SJSA1 (cell line): Measurements from ENCODE around the gene ENTPD8. TPM values are rescaled to one million over a fixed set of nuclear protein-coding genes. Genes with fewer than 3 reads are reported as not detected.
A peak's percentile ranks its signal among the peaks of the same experiment; 100 is the strongest.

Source experiments
- DNase-seq, 2 experiments: peaks; one replicate each; pipeline ENCODE4 v3.0.0-alpha.2; 2015 to 2020; ENCODE audit warnings: low spot score in 2 of 2, low read depth in 1 of 2
- H3K27ac ChIP-seq: fragments of 250-450 bp; sonication (Bioruptor Pico); 2 replicates; pipeline ENCODE4 v1.5.1; 2020; ENCODE audit warnings: mild to moderate bottlenecking, moderate library complexity
- H3K27me3 ChIP-seq: fragments of 250-450 bp; sonication (Bioruptor Pico); replicated peaks from 2 replicates; pipeline ENCODE4 v1.5.1; 2020; ENCODE audit warnings: mild to moderate bottlenecking, moderate library complexity
- H3K36me3 ChIP-seq: fragments of 250-450 bp; sonication (Bioruptor Pico); 2 replicates; pipeline ENCODE4 v1.5.1; 2020; ENCODE audit warnings: mild to moderate bottlenecking
- H3K4me1 ChIP-seq: fragments of 250-450 bp; sonication (Bioruptor Pico); replicated peaks from 2 replicates; pipeline ENCODE4 v1.6.1; 2021; ENCODE audit warnings: mild to moderate bottlenecking
- H3K4me3 ChIP-seq: fragments of 250-450 bp; sonication (Bioruptor Pico); 2 replicates; pipeline ENCODE4 v1.5.1; 2020; ENCODE audit warnings: mild to moderate bottlenecking
- H3K9me3 ChIP-seq: fragments of 250-450 bp; sonication (Bioruptor Pico); replicated peaks from 2 replicates; pipeline ENCODE4 v1.5.1; 2020; ENCODE audit warnings: mild to moderate bottlenecking
- total RNA-seq: library from RNA; depleted of rRNA; stranded (reverse); fragments of >200 nt; shearing (Covaris generic); gene quantifications from 2 replicates; pipeline ENCODE4 v1.2.3, GENCODE V29; 2014

The ENTPD8 gene
- total RNA-seq, 1 experiment from 2014 or later, result not detected

GRCh38 chr9:137458194-137459151, 17.3 kb upstream of the ENTPD8 start:
- no peak for DNase-seq
- Histone ChIP-seq H3K4me1 (peaks cover 45% of the 10 kb centered on the region), H3K27ac (peak overlapping the region; percentile 47), H3K9me3 (peaks cover 6% of the 10 kb centered on the region; the same call in 1 of the 2 replicates), H3K36me3 (peaks cover 40% of the 10 kb centered on the region), H3K4me3 (peak overlapping the region; percentile 84), H3K27me3 (no peaks in the 10 kb centered on the region)

GRCh38 chr9:137457406-137458193, 16.4 kb upstream of the ENTPD8 start:
- Histone ChIP-seq H3K27me3 (no peaks in the 10 kb centered on the region), H3K4me3 (peak overlapping the region; percentile 84; the same call in 1 of the 2 replicates), H3K36me3 (peaks cover 48% of the 10 kb centered on the region), H3K4me1 (peaks cover 45% of the 10 kb centered on the region), H3K9me3 (peaks cover 6% of the 10 kb centered on the region; the same call in 1 of the 2 replicates), H3K27ac (no peak overlapping the region)
- DNase-seq, result no peak

- peaks cover 45% of the 10 kb centered on the region for H3K4me1 ChIP-seq
- H3K36me3 ChIP-seq, result peaks cover 51% of the 10 kb centered on the region
- no peaks in the 10 kb centered on the region for H3K27me3 ChIP-seq
- peaks cover 6% of the 10 kb centered on the region; the same call in 1 of the 2 replicates for H3K9me3 ChIP-seq
- no peak overlapping the region for H3K4me3 ChIP-seq
- DNase-seq, result no peak
- H3K27ac ChIP-seq, result peak overlapping the region; percentile 35
These were observed 15.8 kb upstream of the ENTPD8 start for GRCh38 chr9:137456864-137457405.

- peaks cover 45% of the 10 kb centered on the region for H3K4me1 ChIP-seq
- no peak overlapping the region for H3K4me3 ChIP-seq
- H3K27me3 ChIP-seq, result no peaks in the 10 kb centered on the region
- peak overlapping the region; percentile 35 for H3K27ac ChIP-seq
- H3K36me3 ChIP-seq, result peaks cover 51% of the 10 kb centered on the region
- DNase-seq, result peak in 1 of 2 experiments; percentile 39
- H3K9me3 ChIP-seq, result peaks cover 6% of the 10 kb centered on the region; the same call in 1 of the 2 replicates
These were observed 15.1 kb upstream of the ENTPD8 start for GRCh38 chr9:137456061-137456863.

- no peaks in the 10 kb centered on the region for H3K27me3 ChIP-seq
- H3K27ac ChIP-seq, result no peak overlapping the region
- no peak for DNase-seq
- peaks cover 51% of the 10 kb centered on the region for H3K36me3 ChIP-seq
- H3K9me3 ChIP-seq, result peaks cover 6% of the 10 kb centered on the region; the same call in 1 of the 2 replicates
- H3K4me1 ChIP-seq, result peaks cover 45% of the 10 kb centered on the region
- no peak overlapping the region for H3K4me3 ChIP-seq
These were observed 14.3 kb upstream of the ENTPD8 start for GRCh38 chr9:137455359-137455991.

- H3K27me3 ChIP-seq, result no peaks in the 10 kb centered on the region
- peaks cover 6% of the 10 kb centered on the region; the same call in 1 of the 2 replicates for H3K9me3 ChIP-seq
- H3K4me3 ChIP-seq, result no peak overlapping the region
- H3K27ac ChIP-seq, result no peak overlapping the region
- no peak for DNase-seq
- H3K36me3 ChIP-seq, result peaks cover 53% of the 10 kb centered on the region
- peaks cover 44% of the 10 kb centered on the region for H3K4me1 ChIP-seq
These were observed 13.6 kb upstream of the ENTPD8 start for GRCh38 chr9:137454597-137455358.

GRCh38 chr9:137454145-137454596, 13.0 kb upstream of the ENTPD8 start:
- no peaks in the 10 kb centered on the region for H3K27me3 ChIP-seq
- no peak for DNase-seq
- peaks cover 6% of the 10 kb centered on the region; the same call in 1 of the 2 replicates for H3K9me3 ChIP-seq
- H3K27ac ChIP-seq, result no peak overlapping the region
- peaks cover 59% of the 10 kb centered on the region for H3K36me3 ChIP-seq
- H3K4me3 ChIP-seq, result no peak overlapping the region
- peaks cover 38% of the 10 kb centered on the region for H3K4me1 ChIP-seq

GRCh38 chr9:137453643-137454081, 12.5 kb upstream of the ENTPD8 start:
- H3K9me3 ChIP-seq, result 0 out of 2 replicates have a peak, but pooled peaks cover under 1% of the 10 kb centered on the region
- H3K4me1 ChIP-seq, result peaks cover 33% of the 10 kb centered on the region
- no peak for DNase-seq
- H3K27me3 ChIP-seq, result no peaks in the 10 kb centered on the region
- H3K27ac ChIP-seq, result no peak overlapping the region
- H3K36me3 ChIP-seq, result peaks cover 58% of the 10 kb centered on the region
- no peak overlapping the region for H3K4me3 ChIP-seq

GRCh38 chr9:137452761-137453642, 11.8 kb upstream of the ENTPD8 start:
- no peaks in the 10 kb centered on the region for H3K27me3 ChIP-seq
- peaks cover 26% of the 10 kb centered on the region for H3K4me1 ChIP-seq
- H3K36me3 ChIP-seq, result peaks cover 56% of the 10 kb centered on the region
- H3K27ac ChIP-seq, result no peak overlapping the region
- no peaks in the 10 kb centered on the region for H3K9me3 ChIP-seq
- DNase-seq, result no peak
- H3K4me3 ChIP-seq, result no peak overlapping the region

GRCh38 chr9:137452006-137452760, 11.0 kb upstream of the ENTPD8 start:
- Histone ChIP-seq H3K4me1 (peaks cover 18% of the 10 kb centered on the region), H3K27ac (no peak overlapping the region), H3K27me3 (no peaks in the 10 kb centered on the region), H3K36me3 (peaks cover 48% of the 10 kb centered on the region), H3K4me3 (no peak overlapping the region), H3K9me3 (no peaks in the 10 kb centered on the region)
- DNase-seq, result no peak
